Spleen (tissue), 11 donors: ENCODE data around the gene COL19A1. TPM values are rescaled to one million over a fixed set of nuclear protein-coding genes. Genes with fewer than 3 reads are reported as not detected.

Source experiments
- DNase-seq: peaks from one replicate; pipeline ENCODE4 v3.0.0-alpha.2; 2020
- H3K27ac ChIP-seq, 8 donors: fragments of 200-600 bp; sonication (generic) in 7 of 8; 1 replicate in 4 of 8; 2 replicates in 4 of 8; pipeline versions ENCODE4 v1.5.0 to v1.8.0; 2016 to 2021; ENCODE audit warnings: inconsistent platforms in 4 of 8, mild to moderate bottlenecking in 4 of 8, moderate library complexity in 1 of 8
- H3K27me3 ChIP-seq, 7 donors: fragments of 200-600 bp; sonication (generic) in 6 of 7; replicated peaks in 1 of 7; 1 replicate in 4 of 7; 2 replicates in 3 of 7; pipeline versions ENCODE4 v1.5.0 to v1.8.0; 2016 to 2021; ENCODE audit warnings: inconsistent platforms in 3 of 7, mild to moderate bottlenecking in 1 of 7
- H3K36me3 ChIP-seq, 6 donors: fragments of 200-600 bp; sonication (generic) in 5 of 6; 1 replicate in 4 of 6; 2 replicates in 2 of 6; pipeline versions ENCODE4 v1.5.0 to v1.8.0; 2016 to 2021; ENCODE audit warnings: inconsistent platforms in 2 of 6
- H3K4me1 ChIP-seq, 6 donors: fragments of 200-600 bp; sonication (generic) in 5 of 6; 1 replicate in 3 of 6; 2 replicates in 3 of 6; pipeline versions ENCODE4 v1.5.0 to v1.8.0; 2016 to 2021; ENCODE audit warnings: inconsistent platforms in 3 of 6
- H3K4me3 ChIP-seq, 8 donors: fragments of 200-600 bp; sonication (generic) in 7 of 8; 1 replicate in 4 of 8; 2 replicates in 4 of 8; pipeline versions ENCODE4 v1.5.0 to v1.8.0; 2016 to 2021; ENCODE audit warnings: inconsistent platforms in 4 of 8, mild to moderate bottlenecking in 4 of 8, moderate library complexity in 2 of 8
- H3K9me3 ChIP-seq, 8 donors: fragments of 200-600 bp; sonication (generic) in 7 of 8; 1 replicate in 4 of 8; 2 replicates in 4 of 8; pipeline versions ENCODE4 v1.5.0 to v1.8.0; 2016 to 2021; ENCODE audit warnings: inconsistent platforms in 4 of 8
- POLR2A ChIP-seq, 3 donors: fragments of 450-650 bp; IDR thresholded peaks; one replicate each; pipeline ENCODE4 v1.5.1; 2017; ENCODE audit warnings: antibody characterized with exemption in 3 of 3, mild to moderate bottlenecking in 1 of 3
- POLR2AphosphoS5 ChIP-seq, 3 donors: sonication (generic); formaldehyde crosslinking; IDR thresholded peaks; one replicate each; pipeline ENCODE4 v1.5.1; 2017; ENCODE audit warnings: antibody characterized with exemption in 3 of 3
- whole genome bisulfite sequencing, 5 donors: extraction: QIAGEN DNeasy Blood & Tissue Kit in 3 of 5; methylation state at CpG; one replicate each; pipeline versions ENCODE4 v1.1.5 to v1.1.7; 2013 to 2018; 5-methylcytosine and 5-hydroxymethylcytosine counted together
- intact Hi-C: fragments of 100-400 bp; cut with DNase I; formaldehyde crosslinking; loops from one replicate; pipeline ENCODE4 v1.15.0; 2023; ENCODE audit warnings: low total_unique reads
- polyA plus RNA-seq, 3 donors: library from polyadenylated mRNA; stranded (reverse); fragments of 200-250 nt; gene quantifications; one replicate each; pipeline ENCODE4 v1.2.1, GENCODE V29; 2013
- total RNA-seq, 7 donors: library from RNA; depleted of rRNA in 3 of 7; stranded (reverse); fragments of >200 nt in 3 of 7; fragmentation: NEBNext Ultra II Directional in 4 of 7; extraction: Animal tissue kit (Norgen Biotek cat#: 25700) in 4 of 7; gene quantifications; one replicate each; pipeline versions ENCODE4 v1.1.0 to v1.2.1, GENCODE V29; 2016 to 2021
- TF ChIP-seq, protein P1 (sequence below), 11 experiments: fragments of 200-600 bp in 7 of 11; fragments of 450-650 bp in 4 of 11; sonication (generic) in 4 of 11; IDR thresholded peaks in 8 of 11; conservative IDR thresholded peaks in 3 of 11; 1 replicate in 7 of 11; 2 replicates in 4 of 11; pipeline versions ENCODE4 v1.4.0 to v1.8.0; 2016 to 2021; ENCODE audit warnings: antibody characterized with exemption in 11 of 11, inconsistent platforms in 4 of 11, mild to moderate bottlenecking in 1 of 11
- donor health status: healthy with polysubstance abuse.
- donor health status: DM: no; HTN: no; CAD: no; lungs with moderate emphysema.
- donor health status: DM: no; HTN: no; CAD: no.
- donor health status: Bipolar disorder and iron deficiency.
- donor health status: healthy.
- donor health status: DM: no; HTN: no; CAD: no.
- donor health status: DM: yes; HTN: yes; CAD: no.

The COL19A1 gene
- total and polyA plus RNA-seq, 10 donors: 0.48 to 14.5 (median 10.2) TPM

DNA sequence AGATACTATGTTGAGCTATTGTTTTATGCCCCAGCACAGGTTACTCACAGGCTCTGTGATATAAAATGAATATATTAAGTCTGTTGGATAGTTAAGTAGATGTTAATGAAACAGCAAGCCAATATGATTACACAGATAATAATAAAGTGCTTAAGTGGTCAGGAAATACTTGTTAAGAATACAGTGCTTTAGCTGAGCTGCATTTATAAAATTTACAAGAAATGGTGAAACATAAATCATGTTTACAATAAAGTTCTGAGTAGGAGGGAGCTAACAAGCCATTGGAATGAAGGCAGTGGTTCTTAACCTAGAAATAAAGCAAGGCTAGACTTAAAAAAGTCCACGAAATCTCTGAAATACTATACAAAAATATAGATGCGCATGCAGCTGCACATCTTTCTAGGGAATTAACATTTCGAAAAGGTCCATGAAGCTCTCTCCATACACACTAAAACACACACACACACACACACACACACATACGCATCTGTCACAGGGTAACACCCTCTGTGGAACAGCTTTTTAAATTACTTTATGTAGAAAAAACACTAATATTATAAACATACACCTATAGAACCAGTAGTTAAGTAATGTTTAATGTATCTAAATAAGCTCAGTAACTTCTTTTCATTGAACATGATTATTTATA is 349.2 kb downstream of the COL19A1 start:
- no peaks in the 10 kb centered on the region for H3K4me1 ChIP-seq
- no peak for DNase-seq
- intact Hi-C loops: no loop called here
- peaks cover 0 to 4% (median 0%) of the 10 kb centered on the region in 7 donors for H3K27me3 ChIP-seq
- no peak overlapping the region for H3K4me3 ChIP-seq
- 78 to 85% (median 80%) methylated on average over 4 of the region's 4 CpGs for WGBS, 5 donors
- TF ChIP-seq POLR2A (IDR thresholded peaks at IDR 0.05) (no peak), POLR2AphosphoS5 (IDR thresholded peaks at IDR 0.05) (no peak)
- TF ChIP-seq, protein P1, sequence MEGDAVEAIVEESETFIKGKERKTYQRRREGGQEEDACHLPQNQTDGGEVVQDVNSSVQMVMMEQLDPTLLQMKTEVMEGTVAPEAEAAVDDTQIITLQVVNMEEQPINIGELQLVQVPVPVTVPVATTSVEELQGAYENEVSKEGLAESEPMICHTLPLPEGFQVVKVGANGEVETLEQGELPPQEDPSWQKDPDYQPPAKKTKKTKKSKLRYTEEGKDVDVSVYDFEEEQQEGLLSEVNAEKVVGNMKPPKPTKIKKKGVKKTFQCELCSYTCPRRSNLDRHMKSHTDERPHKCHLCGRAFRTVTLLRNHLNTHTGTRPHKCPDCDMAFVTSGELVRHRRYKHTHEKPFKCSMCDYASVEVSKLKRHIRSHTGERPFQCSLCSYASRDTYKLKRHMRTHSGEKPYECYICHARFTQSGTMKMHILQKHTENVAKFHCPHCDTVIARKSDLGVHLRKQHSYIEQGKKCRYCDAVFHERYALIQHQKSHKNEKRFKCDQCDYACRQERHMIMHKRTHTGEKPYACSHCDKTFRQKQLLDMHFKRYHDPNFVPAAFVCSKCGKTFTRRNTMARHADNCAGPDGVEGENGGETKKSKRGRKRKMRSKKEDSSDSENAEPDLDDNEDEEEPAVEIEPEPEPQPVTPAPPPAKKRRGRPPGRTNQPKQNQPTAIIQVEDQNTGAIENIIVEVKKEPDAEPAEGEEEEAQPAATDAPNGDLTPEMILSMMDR (IDR thresholded peaks at IDR 0.05 in 8 of 11, conservative IDR thresholded peaks at IDR 0.05 in 3 of 11): no peak
- H3K9me3 ChIP-seq: no peaks in the 10 kb centered on the region
- H3K36me3 ChIP-seq: no peaks in the 10 kb centered on the region
- no peak overlapping the region for H3K27ac ChIP-seq

DNA sequence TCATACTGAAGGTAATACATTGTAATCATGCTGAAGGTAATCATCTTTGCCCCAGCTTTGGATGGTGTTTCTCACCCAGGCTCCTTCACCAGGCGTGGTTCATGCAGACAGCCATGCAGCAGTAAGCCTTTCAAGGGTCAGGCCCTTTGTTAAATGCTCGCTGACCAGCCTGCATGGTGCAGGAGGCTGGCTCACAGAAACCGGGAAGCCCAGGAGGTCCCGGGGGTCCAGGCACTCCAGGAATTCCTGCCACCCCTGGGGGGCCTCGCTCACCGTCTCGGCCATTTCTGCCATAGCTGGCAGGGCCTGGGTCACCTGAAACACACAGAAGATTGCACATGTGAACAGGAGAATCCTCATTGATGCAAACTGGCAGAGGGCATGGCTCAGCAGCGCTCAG is 350.4 kb downstream of the COL19A1 start:
- H3K27me3 ChIP-seq: peaks cover 0 to 4% (median 0%) of the 10 kb centered on the region in 7 donors
- H3K36me3 ChIP-seq: no peaks in the 10 kb centered on the region
- no peak overlapping the region for H3K4me3 ChIP-seq
- H3K27ac ChIP-seq: no peak overlapping the region
- H3K4me1 ChIP-seq: peaks cover 0 to 7% (median 0%) of the 10 kb centered on the region in 6 donors
- 49 to 74% (median 64%) methylated on average over 4 to 8 of the region's 8 CpGs for WGBS, 5 donors
- TF ChIP-seq POLR2AphosphoS5 (IDR thresholded peaks at IDR 0.05) (no peak), POLR2A (IDR thresholded peaks at IDR 0.05) (no peak)
- TF ChIP-seq, protein P1 (IDR thresholded peaks at IDR 0.05 in 8 of 11, conservative IDR thresholded peaks at IDR 0.05 in 3 of 11): no peak
- DNase-seq: no peak
- H3K9me3 ChIP-seq: no peaks in the 10 kb centered on the region
- intact Hi-C loops: no loop called here

DNA sequence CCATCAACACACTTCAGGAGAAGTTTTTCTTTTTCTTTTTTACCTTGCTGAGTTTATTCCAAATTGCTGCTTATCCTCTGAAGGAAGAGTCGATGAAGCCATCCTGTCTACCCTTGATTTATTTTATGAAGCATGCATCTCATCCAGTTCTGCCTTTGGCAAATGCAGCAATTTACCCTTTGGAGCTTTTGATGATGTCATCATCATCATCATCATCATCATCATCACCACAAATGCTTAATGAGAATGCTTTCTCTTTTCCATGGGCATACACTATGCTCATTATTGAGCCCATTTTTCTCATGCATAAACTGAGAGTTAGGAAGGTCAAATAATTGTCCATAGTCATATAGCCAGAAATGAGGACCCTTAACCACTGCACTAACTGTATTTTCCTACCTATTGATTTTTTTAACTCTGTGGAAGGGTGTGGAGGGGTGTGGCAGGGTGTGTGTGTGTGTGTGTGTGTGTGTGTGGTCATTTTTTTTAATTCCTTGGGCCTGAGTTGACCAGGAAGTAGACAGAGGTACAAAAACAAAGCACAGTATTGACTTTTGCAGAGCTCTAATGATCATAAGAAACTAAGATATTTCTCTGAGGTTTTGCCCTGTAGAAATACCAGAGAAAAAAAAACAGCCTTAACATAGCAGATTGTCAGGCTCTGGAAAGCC is 353.7 kb downstream of the COL19A1 start:
- Histone ChIP-seq H3K4me1 (peaks cover 0 to 7% (median 0%) of the 10 kb centered on the region in 6 donors), H3K9me3 (no peaks in the 10 kb centered on the region), H3K36me3 (no peaks in the 10 kb centered on the region), H3K27me3 (peaks cover 0 to 4% (median 0%) of the 10 kb centered on the region in 7 donors), H3K4me3 (no peak overlapping the region), H3K27ac (no peak overlapping the region)
- TF ChIP-seq, protein P1 (IDR thresholded peaks at IDR 0.05 in 8 of 11, conservative IDR thresholded peaks at IDR 0.05 in 3 of 11): no peak
- TF ChIP-seq POLR2AphosphoS5 (IDR thresholded peaks at IDR 0.05) (no peak), POLR2A (IDR thresholded peaks at IDR 0.05) (no peak)
- intact Hi-C loops: no loop called here
- DNase-seq: no peak
- WGBS, 5 donors: 79 to 87% (median 81%) methylated on average over 1 of the region's 1 CpG

DNA sequence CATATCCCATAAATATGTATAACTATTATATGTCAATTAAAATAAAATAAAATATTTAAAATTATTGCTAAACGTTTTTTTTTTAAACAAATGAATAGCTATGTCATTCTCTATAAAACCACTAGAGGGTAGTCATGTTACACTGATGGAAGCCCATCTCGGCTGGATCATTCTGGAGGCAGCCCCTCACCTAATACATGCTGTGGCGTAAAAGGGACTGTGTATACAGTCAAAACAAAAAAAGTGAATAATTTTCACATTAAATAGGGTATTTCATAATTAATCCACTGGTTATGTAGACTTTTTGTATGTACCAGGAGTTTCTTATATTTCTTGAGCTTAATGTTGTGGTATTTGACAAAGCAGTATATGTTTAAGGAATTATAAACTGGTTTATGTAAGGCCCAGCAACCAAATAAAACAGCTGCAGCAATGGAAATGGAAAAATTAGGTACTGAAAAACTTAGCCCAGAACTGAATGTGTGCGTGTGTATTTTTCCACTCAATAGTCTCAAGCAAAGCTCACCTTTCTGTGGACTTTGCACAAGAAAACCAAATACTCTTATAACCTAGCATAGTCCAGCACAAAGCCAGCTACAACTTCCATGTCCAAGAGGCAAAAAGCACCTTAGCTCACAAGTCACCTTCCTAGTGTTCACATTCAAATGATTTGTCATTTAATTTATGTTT is 354.8 kb downstream of the COL19A1 start:
- no peak overlapping the region for H3K4me3 ChIP-seq
- WGBS, 5 donors: 16 to 23% (median 17%) methylated on average over 4 of the region's 4 CpGs
- H3K36me3 ChIP-seq: no peaks in the 10 kb centered on the region
- TF ChIP-seq, protein P1 (IDR thresholded peaks at IDR 0.05 in 8 of 11, conservative IDR thresholded peaks at IDR 0.05 in 3 of 11): peak; percentile 15 to 66 (median 44)
- TF ChIP-seq POLR2A (IDR thresholded peaks at IDR 0.05): no peak
- DNase-seq: no peak
- peaks cover 0 to 4% (median 0%) of the 10 kb centered on the region in 7 donors for H3K27me3 ChIP-seq
- H3K9me3 ChIP-seq: no peaks in the 10 kb centered on the region
- peaks cover 0 to 7% (median 0%) of the 10 kb centered on the region in 6 donors for H3K4me1 ChIP-seq
- intact Hi-C loops: no loop called here
- no peak overlapping the region for H3K27ac ChIP-seq
